Activated naive CD4-positive, alpha-beta T cell treated with anti-CD3 and anti-CD28 coated beads, Interleukin-2, amount 50 U/mL, for 16 hours (primary cell): ENCODE measurements around the gene IFNGR1.

Source experiments
- DNase-seq: peaks from one replicate; pipeline ENCODE4 v3.0.0-alpha.2; 2020

The IFNGR1 gene

DNA sequence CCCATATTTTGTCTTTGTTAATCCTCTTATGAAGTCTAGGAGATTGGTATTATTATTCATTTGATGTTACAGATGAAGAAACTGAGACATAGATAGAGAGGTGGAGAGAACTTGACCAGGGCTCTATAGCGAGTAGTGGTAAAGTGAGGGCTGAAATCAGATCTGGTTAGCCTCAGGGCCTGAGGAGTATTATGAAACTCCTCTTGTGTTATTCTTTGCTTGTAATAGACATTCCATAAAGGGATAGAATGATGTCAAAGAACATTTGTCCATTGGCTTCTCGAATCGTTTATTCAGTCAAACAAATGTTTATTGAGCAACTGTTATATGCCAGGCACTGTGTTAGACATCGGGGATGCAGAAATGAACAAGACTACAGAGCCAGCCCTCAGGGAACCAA lies 45.7 kb downstream of the IFNGR1 start, which contains the start of gene IL22RA2:
IL22RA2 (minus strand) TSS at position 144 of the 400 bp plus-strand sequence. CDS start 11,895 bp downstream, outside the sequence.
- no peak for DNase-seq

DNA sequence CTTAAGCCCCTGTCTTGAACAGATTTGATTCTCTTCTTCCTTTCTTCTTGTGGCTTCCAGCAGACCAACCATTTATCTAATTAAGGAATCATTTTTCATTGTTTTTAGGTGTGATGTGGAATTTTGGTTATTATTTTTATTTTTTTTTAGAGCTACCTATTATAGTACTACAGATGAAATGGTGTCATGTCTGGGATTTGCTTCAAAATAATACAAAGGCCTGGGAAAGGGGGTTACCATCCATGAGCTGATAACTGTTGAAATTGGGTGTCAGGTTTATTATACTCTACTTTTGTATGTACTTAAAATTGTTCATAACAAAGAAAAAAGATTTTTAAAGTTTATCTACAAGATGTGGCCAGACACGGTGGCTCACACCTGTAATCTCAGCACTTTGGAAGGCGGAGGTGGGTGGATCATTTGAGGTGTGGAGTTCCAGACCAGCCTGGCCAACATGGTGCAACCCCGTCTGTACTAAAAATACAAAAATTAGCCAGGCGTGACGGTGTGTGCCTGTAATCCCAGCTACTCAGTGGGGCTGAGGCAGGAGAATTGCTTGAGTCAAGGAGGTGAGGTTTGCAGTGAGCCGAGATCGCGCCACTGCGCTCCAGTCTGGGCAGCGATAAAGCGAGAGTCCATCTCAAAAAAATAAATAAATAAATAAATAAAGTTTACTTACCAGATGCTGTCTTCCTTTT lies 46.3 kb downstream of the IFNGR1 start:
- no peak for DNase-seq

DNA sequence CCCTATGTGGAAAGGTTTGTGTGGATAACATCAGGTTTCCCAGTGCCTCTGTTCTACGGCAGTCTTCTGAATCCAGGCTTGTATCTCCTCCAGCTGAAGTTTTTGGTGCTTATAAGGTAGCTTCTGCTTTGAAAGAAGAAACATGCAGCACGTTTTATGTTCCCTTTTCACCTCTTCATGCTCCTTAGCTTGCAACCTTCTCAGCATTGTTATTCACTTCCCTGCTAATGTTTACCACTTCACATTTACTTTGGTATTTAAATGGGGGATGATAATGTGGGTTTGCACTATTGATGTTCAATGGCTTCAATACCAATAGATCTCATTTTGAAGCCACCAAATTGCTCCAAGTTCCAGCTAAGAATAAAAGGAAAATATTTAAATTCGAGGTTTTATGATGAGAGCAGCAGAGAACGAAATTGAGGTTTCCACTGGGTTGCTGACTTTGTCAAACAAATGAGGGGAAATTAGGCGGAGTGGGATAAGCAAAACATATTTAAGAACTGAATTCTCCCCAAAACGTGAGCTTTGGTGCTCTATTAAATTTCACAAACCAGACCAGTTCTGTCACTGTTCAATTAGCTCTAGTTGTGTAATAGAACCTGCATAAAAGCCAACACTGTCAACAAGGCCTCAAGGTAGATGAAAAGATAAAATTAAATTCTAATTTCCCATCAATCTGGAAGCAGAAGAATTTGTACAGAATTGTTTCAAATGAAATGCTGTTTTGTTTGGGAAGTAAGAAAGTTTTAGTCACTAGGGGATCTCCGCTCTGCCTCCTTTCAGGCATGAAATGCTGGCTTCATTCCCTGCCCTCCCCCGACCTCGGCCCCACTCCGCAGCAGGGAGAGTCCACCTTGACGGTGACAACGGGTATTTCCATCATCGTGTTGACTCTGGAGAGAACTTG lies 47.1 kb downstream of the IFNGR1 start:
- DNase-seq, result no peak

DNA sequence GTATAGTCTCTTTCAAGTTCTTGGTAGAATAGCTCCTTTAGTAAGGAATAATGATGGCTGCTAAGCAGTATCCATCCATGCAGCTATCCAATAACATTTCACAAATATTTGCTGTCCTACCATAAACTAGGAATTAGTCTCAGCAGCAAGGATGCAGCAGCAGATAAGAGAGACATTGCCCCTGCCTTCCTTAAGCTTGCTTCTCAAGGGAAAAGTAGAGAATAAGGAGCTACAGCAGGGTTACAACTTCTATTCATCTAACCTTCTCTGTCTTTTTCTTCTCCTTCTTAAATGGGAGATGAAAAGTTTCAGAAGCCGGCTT lies 48.2 kb downstream of the IFNGR1 start:
- DNase-seq, result no peak

- DNase-seq, result no peak
Measured at GRCh38 chr6:137170266-137171052, 48.7 kb downstream of the IFNGR1 start.

DNA sequence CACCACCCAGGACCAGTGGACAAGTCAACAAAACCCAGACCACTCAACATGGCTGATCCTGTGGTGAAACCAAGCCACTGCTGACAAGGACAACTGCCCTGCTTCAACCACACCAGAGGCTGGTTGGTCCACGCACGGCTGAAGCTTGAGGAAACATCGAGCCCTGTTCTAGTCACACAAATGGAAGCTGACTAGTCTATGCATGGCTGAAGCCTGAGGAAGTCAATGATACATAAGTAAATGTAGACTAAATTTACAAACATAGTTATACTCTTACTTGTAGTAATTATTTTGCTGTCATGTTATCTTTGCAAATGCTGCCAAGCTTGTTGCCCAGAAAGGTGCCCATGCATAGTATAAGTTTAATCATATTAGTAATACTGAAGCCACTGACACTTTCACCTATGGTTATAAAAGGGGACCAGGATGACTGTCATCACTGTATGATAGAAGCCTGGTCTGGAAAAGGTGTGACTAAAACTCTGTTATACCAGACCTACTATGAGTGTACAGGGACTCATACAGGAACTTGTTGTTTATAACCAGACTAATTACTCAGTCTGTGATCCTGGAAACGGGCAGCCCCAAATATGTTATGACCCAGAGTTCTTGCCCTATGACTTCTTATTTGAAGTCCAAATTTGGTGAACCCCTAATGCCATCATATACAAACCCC lies 51.3 kb downstream of the IFNGR1 start:
- DNase-seq, result no peak

DNA sequence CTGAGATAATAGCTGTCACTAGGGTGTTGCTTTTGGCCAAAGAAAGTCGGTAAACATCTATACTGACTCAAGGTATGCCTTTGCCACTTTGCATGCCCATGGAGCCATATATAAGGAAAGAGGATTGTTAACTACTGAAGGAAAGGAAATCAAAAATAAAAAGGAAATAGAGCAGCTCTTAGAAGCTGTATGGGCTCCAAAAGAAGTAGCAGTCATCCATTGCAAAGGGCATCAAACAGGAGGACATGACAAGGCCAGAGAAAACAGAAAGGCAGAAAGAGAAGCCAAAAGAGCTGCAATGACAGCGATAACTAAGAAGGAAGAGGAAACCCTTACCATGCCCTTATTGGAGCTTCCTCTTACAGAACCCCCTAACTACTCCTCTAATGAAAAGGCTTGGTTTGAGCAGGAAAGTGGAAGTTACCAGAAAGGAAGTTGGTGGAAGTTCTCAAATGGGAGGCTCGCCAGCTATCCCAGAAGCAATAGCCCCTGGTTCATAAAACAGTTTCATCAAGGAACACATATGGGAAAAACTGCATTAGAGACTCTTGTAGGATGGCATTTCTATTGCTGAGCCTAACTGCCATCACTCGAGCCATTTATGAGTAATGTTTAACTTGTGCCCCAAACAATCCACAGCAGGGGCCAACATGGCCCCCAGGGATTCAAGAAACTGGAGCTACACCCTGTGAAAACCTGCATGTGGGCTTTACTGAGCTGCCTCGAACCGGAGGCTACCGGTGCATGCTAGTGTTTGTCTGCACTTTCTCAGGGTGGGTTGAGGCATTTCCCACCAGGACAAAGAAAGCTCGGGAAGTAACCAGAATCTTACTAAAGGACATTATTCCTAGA lies 52.7 kb downstream of the IFNGR1 start:
- DNase-seq, result no peak

GRCh38 chr6:137165375-137166246 lies 53.6 kb downstream of the IFNGR1 start:
- DNase-seq, result no peak

- no peak for DNase-seq
Measured at GRCh38 chr6:137163732-137164318, 55.4 kb downstream of the IFNGR1 start.

DNA sequence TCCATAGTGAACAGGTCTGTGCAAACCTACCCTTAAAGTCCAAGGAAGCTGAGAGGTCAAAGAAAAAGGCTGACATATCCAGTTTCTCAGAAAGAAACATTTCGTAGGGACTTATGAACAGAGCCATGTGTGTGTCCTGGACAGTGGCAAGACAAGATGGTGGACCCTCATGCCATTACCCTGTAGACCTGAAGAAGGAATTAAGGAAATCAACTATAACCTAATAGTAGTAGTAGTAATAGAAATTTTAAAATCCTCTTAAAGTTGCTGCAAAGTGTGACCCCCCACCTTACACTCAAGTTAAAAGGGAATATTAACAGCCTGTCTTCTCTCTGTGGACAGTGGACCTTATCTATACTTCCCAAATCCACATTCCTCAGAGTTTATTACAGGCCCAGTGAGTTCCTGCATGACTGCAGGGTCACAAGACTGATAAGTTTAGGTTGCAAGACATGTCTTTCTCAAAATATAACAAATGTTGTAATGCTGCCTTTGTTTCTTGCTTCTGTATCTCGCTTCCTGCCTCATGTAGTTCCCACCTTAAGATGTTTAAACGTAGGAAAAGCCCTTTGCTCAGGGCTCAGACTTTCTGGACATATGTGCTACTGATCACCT lies 56.4 kb downstream of the IFNGR1 start:
- DNase-seq, result no peak

- no peak for DNase-seq
Measured at GRCh38 chr6:137161949-137162348, 57.2 kb downstream of the IFNGR1 start.

DNA sequence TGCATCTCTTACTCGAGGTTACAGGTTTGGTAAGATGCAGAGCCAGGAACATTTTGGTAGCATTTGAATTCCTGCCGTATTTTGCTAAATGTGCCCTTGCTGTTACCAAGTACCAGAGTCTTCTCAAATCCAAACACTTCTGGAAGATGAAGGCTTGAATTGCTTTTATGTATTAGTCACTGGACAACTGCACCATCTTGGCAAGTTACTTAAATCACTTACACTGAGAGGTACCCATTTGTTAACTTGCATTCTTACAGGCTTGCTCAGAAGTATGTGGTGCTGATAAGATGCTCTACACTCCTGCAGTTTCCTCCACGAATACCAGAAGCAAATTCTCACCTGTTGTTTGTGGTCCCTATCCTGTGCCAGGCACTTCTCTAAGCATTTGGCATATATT lies 58.4 kb downstream of the IFNGR1 start:
- no peak for DNase-seq

DNA sequence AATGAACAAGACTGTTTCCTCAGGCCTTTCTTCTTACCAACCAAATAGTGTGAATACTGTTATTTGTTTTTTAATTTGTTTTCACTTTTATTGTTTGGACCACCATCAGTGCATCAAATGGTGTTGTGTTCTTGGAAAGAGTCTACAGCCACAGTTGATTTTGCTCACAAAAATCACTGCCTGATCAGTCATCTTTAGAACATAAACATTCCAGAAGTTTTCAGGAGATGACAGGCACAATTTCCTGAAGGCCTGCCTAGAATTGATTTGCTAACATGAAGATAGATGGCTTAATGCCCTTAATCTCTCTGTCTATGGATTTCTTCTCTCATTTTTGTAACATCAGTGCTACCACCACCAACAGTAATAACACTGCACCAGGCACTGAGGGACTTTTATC lies 59.3 kb downstream of the IFNGR1 start:
- DNase-seq, result no peak

- DNase-seq, result no peak
Measured at GRCh38 chr6:137157601-137158000, 61.6 kb downstream of the IFNGR1 start.

- DNase-seq, result no peak
Measured at GRCh38 chr6:137156650-137157049, 62.5 kb downstream of the IFNGR1 start.

DNA sequence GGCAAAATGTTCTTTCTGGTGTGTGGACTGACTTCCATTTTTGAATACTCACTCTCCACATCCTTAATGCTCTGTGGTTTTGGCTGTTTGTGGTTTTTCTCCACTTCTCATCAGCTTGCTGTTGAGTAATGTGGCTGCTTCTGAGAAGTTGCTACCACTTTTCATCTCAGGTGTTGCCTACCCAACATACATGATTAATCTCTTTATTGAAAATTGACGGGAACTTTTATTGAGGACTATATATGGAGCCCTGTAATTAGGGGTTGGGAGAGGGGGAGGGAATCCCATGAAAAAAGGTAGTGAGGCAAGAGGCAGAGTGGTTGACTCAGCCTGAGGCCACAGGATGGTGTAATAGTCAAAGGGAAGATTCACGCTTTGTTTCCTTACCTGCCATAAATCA lies 63.4 kb downstream of the IFNGR1 start:
- DNase-seq, result no peak

DNA sequence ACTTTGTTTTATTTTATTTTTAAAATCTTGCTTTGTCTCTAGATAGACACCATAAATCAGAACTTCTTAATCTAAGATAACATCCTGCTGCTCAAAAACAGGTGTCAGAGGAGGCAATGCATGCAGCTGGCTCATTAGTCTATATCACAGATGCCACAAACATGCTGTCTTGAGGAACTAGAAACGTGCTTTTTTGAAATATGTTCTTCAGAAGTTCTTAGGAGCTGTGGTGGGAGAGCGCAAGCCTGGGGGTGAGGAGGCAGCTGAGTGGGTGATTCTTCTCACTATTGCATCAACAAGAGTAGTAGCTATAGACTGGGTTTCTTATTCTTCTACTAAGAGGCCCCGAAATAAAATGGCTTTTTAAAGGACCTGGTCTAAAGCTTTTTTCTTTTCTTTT lies 69.1 kb downstream of the IFNGR1 start:
- DNase-seq, result no peak

DNA sequence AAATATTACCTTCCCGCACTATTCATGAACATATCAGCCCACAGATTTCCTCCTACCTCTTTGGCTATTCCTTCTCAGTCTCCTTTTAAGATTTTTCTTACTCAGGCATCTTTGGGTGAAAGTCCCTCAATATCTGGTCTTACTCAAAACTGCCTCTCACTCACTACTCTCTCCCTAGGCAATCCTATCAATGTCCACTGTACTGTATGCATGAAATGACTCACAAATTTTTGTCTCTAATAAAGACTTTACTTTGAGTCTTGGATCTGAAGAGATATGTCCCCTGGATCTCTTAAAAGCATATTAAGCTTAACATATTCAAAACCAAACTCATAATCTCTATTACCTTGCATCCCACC lies 70.2 kb downstream of the IFNGR1 start:
- DNase-seq, result no peak

- no peak for DNase-seq
Measured at GRCh38 chr6:137148306-137149034, 70.7 kb downstream of the IFNGR1 start.
